CD4-positive, alpha-beta T cell treated with Interleukin-6 at 100 ng/mL for 8 hours (primary cell): ENCODE data around the gene CFAP77.
A peak's percentile ranks its signal among the peaks of the same experiment; 100 is the strongest.
"Not testable (repeated sequence)": the region's sequence is repeated elsewhere in the genome, so short reads cannot be mapped to it uniquely, and the experiment has no call there.

Source experiments
- DNase-seq: peaks from one replicate; pipeline ENCODE4 v3.0.0-alpha.2; 2020; ENCODE audit warnings: mixed read lengths, low spot score

CFAP77 gene

GRCh38 chr9:132547976-132548730 lies 138.1 kb downstream of the CFAP77 start:
- no peak for DNase-seq

- DNase-seq = no peak
Observed at GRCh38 chr9:132548751-132549640, 139.0 kb downstream of the CFAP77 start.

GRCh38 chr9:132551556-132551955 lies 141.5 kb downstream of the CFAP77 start:
- DNase-seq = no peak

GRCh38 chr9:132552041-132552440 lies 142.0 kb downstream of the CFAP77 start:
- DNase-seq = no peak

GRCh38 chr9:132554755-132555154 lies 144.7 kb downstream of the CFAP77 start:
- DNase-seq = no peak

- DNase-seq = no peak
Observed at GRCh38 chr9:132555528-132555927, 145.5 kb downstream of the CFAP77 start.

GRCh38 chr9:132556235-132556634 lies 146.2 kb downstream of the CFAP77 start:
- DNase-seq = no peak

- no peak for DNase-seq
Observed at GRCh38 chr9:132556714-132557113, 146.7 kb downstream of the CFAP77 start.

GRCh38 chr9:132557159-132557558 lies 147.1 kb downstream of the CFAP77 start:
- no peak for DNase-seq

- DNase-seq = no peak
Observed at GRCh38 chr9:132559711-132560110, 149.7 kb downstream of the CFAP77 start.

- DNase-seq = no peak
Observed at GRCh38 chr9:132560616-132561202, 150.7 kb downstream of the CFAP77 start.

GRCh38 chr9:132562306-132562573 lies 152.2 kb downstream of the CFAP77 start:
- no peak for DNase-seq

GRCh38 chr9:132564526-132564925 lies 154.5 kb downstream of the CFAP77 start:
- DNase-seq = no peak

GRCh38 chr9:132568787-132569186 lies 158.8 kb downstream of the CFAP77 start:
- DNase-seq = not testable (repeated sequence)

- no peak for DNase-seq
Observed at GRCh38 chr9:132571806-132572600, 162.0 kb downstream of the CFAP77 start.

GRCh38 chr9:132572921-132573320 lies 162.9 kb downstream of the CFAP77 start:
- no peak for DNase-seq

GRCh38 chr9:132575005-132575609 lies 165.1 kb downstream of the CFAP77 start:
- peak; percentile 16 for DNase-seq

- no peak for DNase-seq
Observed at GRCh38 chr9:132575811-132576210, 165.8 kb downstream of the CFAP77 start.

GRCh38 chr9:132577119-132577518 lies 167.1 kb downstream of the CFAP77 start:
- DNase-seq = no peak

GRCh38 chr9:132578367-132578932 lies 168.4 kb downstream of the CFAP77 start:
- no peak for DNase-seq

GRCh38 chr9:132579427-132579798 lies 169.4 kb downstream of the CFAP77 start:
- no peak for DNase-seq
